Ishikawa (cell line): ENCODE measurements around the gene LRFN2.

Source experiments
- CEBPB ChIP-seq: IDR thresholded peaks from 2 replicates; pipeline ENCODE4 v1.6.1; 2012
- CREB1 ChIP-seq: IDR thresholded peaks from 2 replicates; pipeline ENCODE4 v1.6.1; 2012; ENCODE audit warnings: low read depth
- EGR1 ChIP-seq: IDR thresholded peaks from 2 replicates; pipeline ENCODE4 v1.6.1; 2012
- EP300 ChIP-seq: IDR thresholded peaks from 2 replicates; pipeline ENCODE4 v1.6.1; 2012; ENCODE audit warnings: borderline replicate concordance
- FOXM1 ChIP-seq: IDR thresholded peaks from 2 replicates; pipeline ENCODE4 v1.6.1; 2012; ENCODE audit warnings: low read depth, borderline replicate concordance
- NFIC ChIP-seq: IDR thresholded peaks from 2 replicates; pipeline ENCODE4 v1.6.1; 2012
- RAD21 ChIP-seq: IDR thresholded peaks from 2 replicates; pipeline ENCODE4 v1.6.1; 2012; ENCODE audit warnings: low read depth
- REST ChIP-seq: IDR thresholded peaks from 2 replicates; pipeline ENCODE4 v1.6.1; 2012; ENCODE audit warnings: low read depth, mild to moderate bottlenecking
- TAF1 ChIP-seq: IDR thresholded peaks from 2 replicates; pipeline ENCODE4 v1.6.1; 2012; ENCODE audit warnings: low read depth, mild to moderate bottlenecking
- TCF12 ChIP-seq: IDR thresholded peaks from 2 replicates; pipeline ENCODE4 v1.6.1; 2012; ENCODE audit warnings: low read depth
- TEAD4 ChIP-seq: IDR thresholded peaks from 2 replicates; pipeline ENCODE4 v1.6.1; 2012
- YY1 ChIP-seq: IDR thresholded peaks from 2 replicates; pipeline ENCODE4 v1.6.1; 2012; ENCODE audit warnings: low read depth
- ZBTB7A ChIP-seq: IDR thresholded peaks from 2 replicates; pipeline ENCODE4 v1.6.1; 2012; ENCODE audit warnings: low read depth
- TF ChIP-seq, protein P1 (sequence below): IDR thresholded peaks from 2 replicates; pipeline ENCODE4 v1.6.1; 2012
- TF ChIP-seq, protein P2 (sequence below): IDR thresholded peaks from 2 replicates; pipeline ENCODE4 v1.6.1; 2012

The LRFN2 gene

DNA sequence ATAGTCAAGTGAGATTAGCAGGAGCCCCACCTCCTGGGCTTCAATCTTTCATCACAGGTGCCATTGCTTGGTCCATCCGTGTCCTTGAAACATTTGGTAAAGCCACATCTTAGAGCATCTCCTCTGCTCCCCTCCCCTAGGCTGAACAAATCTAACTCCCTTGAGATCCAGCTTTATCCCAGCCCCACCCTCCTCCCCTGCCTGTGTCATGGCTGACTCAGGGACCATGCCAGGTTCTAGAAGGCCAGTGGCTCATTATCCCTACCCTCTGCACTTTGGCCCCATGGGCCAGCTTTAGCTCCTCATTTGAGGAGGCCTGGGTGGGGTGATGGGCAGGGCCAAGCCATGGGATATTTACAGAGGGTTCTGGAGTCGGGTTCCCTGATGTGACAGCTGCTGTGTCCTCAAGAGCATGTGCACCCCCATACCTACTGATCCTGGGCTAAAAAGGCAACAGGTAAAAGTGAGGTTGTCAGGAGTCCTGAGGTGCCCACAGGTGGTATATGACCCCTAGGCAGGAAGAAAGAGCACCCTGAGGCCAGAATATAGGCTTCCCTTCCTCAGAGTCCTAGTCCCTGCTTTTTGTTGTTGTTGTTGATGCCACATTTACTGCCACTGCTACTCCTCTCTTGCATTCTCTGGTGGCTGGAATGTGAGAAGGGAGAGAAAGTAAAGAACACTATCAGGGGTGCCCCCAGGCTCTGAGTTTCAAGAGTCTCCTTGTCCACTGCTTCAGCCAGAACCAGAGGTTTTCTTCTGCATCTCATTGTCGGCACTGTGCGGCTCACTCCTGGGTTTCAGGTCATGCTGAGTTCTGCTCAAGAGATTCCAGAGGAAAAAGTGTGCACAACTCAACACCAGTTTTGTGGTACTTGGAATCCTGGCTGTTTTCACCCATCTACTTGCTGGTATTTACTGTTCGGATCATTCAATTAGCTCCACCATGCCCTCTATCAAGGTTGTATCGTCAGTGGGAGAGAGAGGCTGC, 228.4 kb downstream of the LRFN2 start:
- TF ChIP-seq EGR1 (no peak), NFIC (no peak), CEBPB (no peak), CREB1 (no peak), ZBTB7A (no peak), REST (no peak), TEAD4 (no peak), YY1 (no peak), FOXM1 (no peak)
- TF ChIP-seq, protein P1, sequence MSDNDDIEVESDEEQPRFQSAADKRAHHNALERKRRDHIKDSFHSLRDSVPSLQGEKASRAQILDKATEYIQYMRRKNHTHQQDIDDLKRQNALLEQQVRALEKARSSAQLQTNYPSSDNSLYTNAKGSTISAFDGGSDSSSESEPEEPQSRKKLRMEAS, result no peak

DNA sequence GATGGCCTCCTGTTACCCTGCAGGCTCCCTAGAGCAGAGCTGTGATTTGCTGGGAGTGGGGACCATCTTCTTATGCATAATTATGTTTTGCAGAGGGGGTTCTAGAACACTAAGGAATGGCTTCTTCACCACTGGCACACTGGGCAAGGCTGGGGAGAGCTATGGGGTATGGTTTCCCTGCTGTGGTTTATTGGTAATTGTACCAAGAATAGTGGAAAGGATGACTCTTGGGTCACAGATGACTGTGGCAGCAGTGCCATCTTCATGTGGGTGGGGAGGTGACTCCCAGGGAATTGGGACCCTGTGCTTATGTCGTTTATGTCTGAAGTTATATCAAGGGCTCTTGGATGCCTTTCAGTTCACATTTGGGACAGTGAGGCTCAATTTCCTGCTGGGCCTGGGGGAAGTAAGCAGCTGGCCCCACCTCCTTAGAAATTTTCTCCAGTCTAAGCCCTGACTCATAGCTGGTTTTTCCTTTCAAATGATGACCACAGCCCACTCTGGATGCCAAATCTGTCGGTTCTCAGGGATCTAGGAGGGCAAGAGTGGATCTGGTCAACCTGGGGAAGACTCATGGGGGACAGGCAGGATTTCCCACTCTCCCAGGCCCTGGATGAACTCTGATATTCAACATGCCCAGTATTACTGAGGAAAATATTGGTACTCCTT, 230.8 kb downstream of the LRFN2 start:
- no peak for TF ChIP-seq CEBPB
- no peak for TF ChIP-seq EP300
- no peak for TF ChIP-seq TCF12
- no peak for TF ChIP-seq EGR1
- TF ChIP-seq NFIC, result no peak
- TF ChIP-seq, protein P1, result no peak
- TF ChIP-seq CREB1, result no peak
- TF ChIP-seq TAF1, result no peak
- TF ChIP-seq RAD21, result no peak
- no peak for TF ChIP-seq FOXM1
- no peak for TF ChIP-seq REST
- no peak for TF ChIP-seq ZBTB7A
- TF ChIP-seq YY1, result no peak
- TF ChIP-seq, protein P2, sequence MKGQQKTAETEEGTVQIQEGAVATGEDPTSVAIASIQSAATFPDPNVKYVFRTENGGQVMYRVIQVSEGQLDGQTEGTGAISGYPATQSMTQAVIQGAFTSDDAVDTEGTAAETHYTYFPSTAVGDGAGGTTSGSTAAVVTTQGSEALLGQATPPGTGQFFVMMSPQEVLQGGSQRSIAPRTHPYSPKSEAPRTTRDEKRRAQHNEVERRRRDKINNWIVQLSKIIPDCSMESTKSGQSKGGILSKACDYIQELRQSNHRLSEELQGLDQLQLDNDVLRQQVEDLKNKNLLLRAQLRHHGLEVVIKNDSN, result no peak
- TF ChIP-seq TEAD4, result no peak

DNA sequence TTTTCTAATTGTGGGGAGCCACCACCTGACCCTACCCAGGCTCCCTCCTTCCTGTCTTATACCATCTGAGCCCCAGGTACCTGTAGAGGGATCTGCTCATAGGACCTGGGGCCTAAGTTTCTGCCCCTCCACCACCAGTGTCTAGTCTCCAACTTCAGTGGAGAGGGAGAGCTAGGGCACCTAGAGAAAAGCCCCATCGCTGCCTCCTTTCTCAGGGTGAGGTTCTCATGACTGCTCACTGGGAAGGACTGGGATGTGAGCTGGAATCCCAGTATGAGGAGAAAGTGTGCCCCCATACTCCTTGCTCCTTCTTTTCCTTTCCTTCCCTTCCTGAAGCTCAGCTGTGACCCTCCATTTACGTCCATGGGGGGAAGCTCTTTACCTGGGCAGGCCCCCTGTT, 231.6 kb downstream of the LRFN2 start:
- TF ChIP-seq YY1 (no peak), ZBTB7A (no peak), EGR1 (no peak), EP300 (no peak), TEAD4 (no peak), CEBPB (no peak), FOXM1 (no peak), RAD21 (no peak), TCF12 (no peak), NFIC (no peak), TAF1 (no peak), CREB1 (no peak), REST (no peak)
- TF ChIP-seq, protein P2, result no peak
- TF ChIP-seq, protein P1, result no peak

DNA sequence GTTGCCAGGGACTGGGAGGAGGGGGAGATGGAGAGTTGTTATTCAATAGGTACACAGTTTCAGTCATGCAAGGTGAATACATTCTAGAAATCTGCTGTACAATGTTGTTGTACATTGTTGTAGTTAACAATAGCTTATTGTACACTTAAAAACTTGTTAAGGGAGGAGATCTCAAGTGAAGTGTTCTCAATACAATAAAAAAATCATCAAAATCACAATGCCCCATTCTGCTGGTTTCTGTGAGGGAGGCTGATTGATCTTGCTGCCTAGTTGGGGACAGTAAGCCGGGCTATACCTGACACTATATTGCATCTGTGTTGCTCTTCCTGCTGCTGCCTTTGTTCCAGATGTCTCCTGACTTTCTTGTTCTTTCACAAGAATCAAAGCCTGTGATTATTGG, 232.1 kb downstream of the LRFN2 start:
- no peak for TF ChIP-seq YY1
- TF ChIP-seq CEBPB, result no peak
- no peak for TF ChIP-seq EP300
- TF ChIP-seq, protein P2, result no peak
- no peak for TF ChIP-seq TAF1
- TF ChIP-seq NFIC, result no peak
- TF ChIP-seq, protein P1, result no peak
- no peak for TF ChIP-seq EGR1
- no peak for TF ChIP-seq ZBTB7A
- no peak for TF ChIP-seq FOXM1
- no peak for TF ChIP-seq CREB1
- TF ChIP-seq TEAD4, result no peak
- TF ChIP-seq TCF12, result no peak
- TF ChIP-seq RAD21, result no peak
- no peak for TF ChIP-seq REST
